H9 (cell line): Measurements from ENCODE around the gene ANKZF1. TPM values are rescaled to one million over a fixed set of nuclear protein-coding genes. Genes with fewer than 3 reads are reported as not detected.

ENCODE experiments used
- DNase-seq: peaks from one replicate; pipeline ENCODE4 v3.0.0-alpha.2; 2017
- H2AFZ ChIP-seq: one replicate; pipeline ENCODE4 v1.6.1; 2013; ENCODE audit warnings: mild to moderate bottlenecking, low read length, control low read depth, moderate library complexity
- H2AK5ac ChIP-seq: 2 replicates; pipeline ENCODE4 v1.6.1; 2013; ENCODE audit warnings: low read length, control low read depth, mixed read lengths; ENCODE audit not compliant: insufficient read length
- H2BK120ac ChIP-seq: one replicate; pipeline ENCODE4 v1.6.1; 2013; ENCODE audit warnings: low read depth, mild to moderate bottlenecking, low read length, control low read depth, inconsistent platforms; ENCODE audit not compliant: poor library complexity, severe bottlenecking
- H2BK12ac ChIP-seq: 2 replicates; pipeline ENCODE4 v1.6.1; 2013; ENCODE audit warnings: low read length, control low read depth, mixed read lengths, low read depth; ENCODE audit not compliant: insufficient read length
- H2BK15ac ChIP-seq: 2 replicates; pipeline ENCODE4 v1.6.1; 2013; ENCODE audit warnings: low read depth, low read length, control low read depth
- H2BK20ac ChIP-seq: one replicate; pipeline ENCODE4 v1.6.1; 2013; ENCODE audit warnings: low read depth, mild to moderate bottlenecking, low read length, control low read depth, inconsistent platforms; ENCODE audit not compliant: poor library complexity, severe bottlenecking
- H2BK5ac ChIP-seq: 2 replicates; pipeline ENCODE4 v1.6.1; 2013; ENCODE audit warnings: low read length, control low read depth, mixed read lengths; ENCODE audit not compliant: insufficient read length
- H3K14ac ChIP-seq: 2 replicates; pipeline ENCODE4 v1.6.1; 2013; ENCODE audit warnings: low read length, control low read depth; ENCODE audit not compliant: insufficient read depth
- H3K18ac ChIP-seq: 2 replicates; pipeline ENCODE4 v1.6.1; 2013; ENCODE audit warnings: low read depth, mild to moderate bottlenecking, mixed read lengths, low read length, control low read depth; ENCODE audit not compliant: insufficient read length
- H3K23ac ChIP-seq: 2 replicates; pipeline ENCODE4 v1.6.1; 2013; ENCODE audit warnings: low read length, control low read depth, mixed read lengths, low read depth; ENCODE audit not compliant: insufficient read length
- H3K23me2 ChIP-seq: 2 replicates; pipeline ENCODE4 v1.6.1; 2013; ENCODE audit warnings: low read depth, mild to moderate bottlenecking, mixed read lengths, low read length, control low read depth; ENCODE audit not compliant: insufficient read length, poor library complexity, severe bottlenecking
- H3K27ac ChIP-seq: 2 replicates; pipeline ENCODE4 v1.5.1; 2013; ENCODE audit warnings: low read length, control low read depth, mixed read lengths, low read depth; ENCODE audit not compliant: insufficient read length
- H3K27me3 ChIP-seq: 2 replicates; pipeline ENCODE4 v1.6.1; 2013; ENCODE audit warnings: low read length, control low read depth, inconsistent platforms; ENCODE audit not compliant: insufficient read depth
- H3K4ac ChIP-seq: 2 replicates; pipeline ENCODE4 v1.6.1; 2013; ENCODE audit warnings: low read depth, mild to moderate bottlenecking, control low read depth, inconsistent platforms, low read length, moderate library complexity
- H3K4me1 ChIP-seq: 2 replicates; pipeline ENCODE4 v1.6.1; 2013; ENCODE audit warnings: low read length, control low read depth, inconsistent platforms; ENCODE audit not compliant: insufficient read depth
- H3K4me2 ChIP-seq: 2 replicates; pipeline ENCODE4 v1.6.1; 2013; ENCODE audit warnings: low read length, control low read depth, mixed read lengths; ENCODE audit not compliant: insufficient read length, insufficient read depth
- H3K56ac ChIP-seq: 2 replicates; pipeline ENCODE4 v1.6.1; 2013; ENCODE audit warnings: low read depth, mild to moderate bottlenecking, mixed read lengths, low read length, control low read depth; ENCODE audit not compliant: insufficient read length
- H3K79me1 ChIP-seq: 2 replicates; pipeline ENCODE4 v1.6.1; 2013; ENCODE audit warnings: low read depth, mild to moderate bottlenecking, moderate library complexity, low read length, control low read depth, inconsistent platforms; ENCODE audit not compliant: insufficient read depth, poor library complexity, severe bottlenecking
- H3K79me2 ChIP-seq: 2 replicates; pipeline ENCODE4 v1.6.1; 2013; ENCODE audit warnings: low read length, control low read depth, inconsistent platforms; ENCODE audit not compliant: insufficient read depth
- H3K9ac ChIP-seq: 2 replicates; pipeline ENCODE4 v1.6.1; 2013; ENCODE audit warnings: low read length, control low read depth, mixed read lengths; ENCODE audit not compliant: insufficient read length; ENCODE audit errors: extremely low read depth
- H3K9me3 ChIP-seq: one replicate; pipeline ENCODE4 v1.6.1; 2013; ENCODE audit warnings: low read depth, low read length, inconsistent platforms; ENCODE audit not compliant: control insufficient read depth
- H3T11ph ChIP-seq: one replicate; pipeline ENCODE4 v1.6.1; 2013; ENCODE audit warnings: mild to moderate bottlenecking, low read length, control low read depth, inconsistent platforms
- H4K20me1 ChIP-seq: one replicate; pipeline ENCODE4 v1.6.1; 2013; ENCODE audit not compliant: control insufficient read depth, insufficient read length, insufficient read depth
- H4K5ac ChIP-seq: 2 replicates; pipeline ENCODE4 v1.6.1; 2013; ENCODE audit warnings: low read depth, mild to moderate bottlenecking, mixed read lengths, low read length, control low read depth; ENCODE audit not compliant: insufficient read length
- H4K8ac ChIP-seq: replicated peaks from 2 replicates; pipeline ENCODE4 v1.6.1; 2013; ENCODE audit warnings: low read length, control low read depth, mixed read lengths, low read depth; ENCODE audit not compliant: insufficient read length
- H4K91ac ChIP-seq: 2 replicates; pipeline ENCODE4 v1.6.1; 2013; ENCODE audit warnings: low read depth, mild to moderate bottlenecking, moderate library complexity, mixed read lengths, low read length, control low read depth; ENCODE audit not compliant: insufficient read length
- H3K27ac Mint-ChIP-seq, 3 experiments: 2 replicates in 2 of 3; 3 replicates in 1 of 3; pipeline ENCODE4 v1.8.0; 2020 to 2021; ENCODE audit warnings: mixed read lengths in 3 of 3, mild to moderate bottlenecking in 1 of 3, moderate library complexity in 1 of 3
- H3K27me3 Mint-ChIP-seq: 2 replicates; pipeline ENCODE4 v1.8.0; 2021; ENCODE audit warnings: low read depth, mild to moderate bottlenecking, moderate library complexity, mixed read lengths
- H3K36me3 Mint-ChIP-seq, 3 experiments: 2 replicates in 2 of 3; 3 replicates in 1 of 3; pipeline ENCODE4 v1.8.0; 2020 to 2021; ENCODE audit warnings: low read depth in 3 of 3, mixed read lengths in 3 of 3; ENCODE audit not compliant: insufficient read depth in 1 of 3
- H3K4me1 Mint-ChIP-seq, 2 experiments: 2 replicates each; pipeline ENCODE4 v1.8.0; 2020; ENCODE audit warnings: mixed read lengths in 2 of 2
- H3K4me3 Mint-ChIP-seq, 2 experiments: 2 replicates in 1 of 2; 3 replicates in 1 of 2; pipeline ENCODE4 v1.8.0; 2020 to 2021; ENCODE audit warnings: mild to moderate bottlenecking in 2 of 2, mixed read lengths in 2 of 2, moderate library complexity in 1 of 2
- H3K9me3 Mint-ChIP-seq, 2 experiments: 2 replicates in 1 of 2; 3 replicates in 1 of 2; pipeline ENCODE4 v1.8.0; 2020; ENCODE audit warnings: mild to moderate bottlenecking in 2 of 2, mixed read lengths in 2 of 2, moderate library complexity in 1 of 2
- CTCF ChIP-seq: fragments of 200-600 bp; sonication (generic); conservative IDR thresholded peaks from 3 replicates; pipeline ENCODE4 v1.8.0; 2021; ENCODE audit warnings: antibody characterized with exemption, mild to moderate bottlenecking
- WGBS: extraction: QIAGEN DNeasy Blood & Tissue Kit; methylation state at CpG from one replicate; pipeline ENCODE4 v1.1.7; 2013; ENCODE audit warnings: missing lambda C conversion rate, low lambda C conversion rate, mixed read lengths; ENCODE audit not compliant: insufficient read length; ENCODE audit errors: extremely low coverage; 5-methylcytosine and 5-hydroxymethylcytosine counted together
- total RNA-seq: library from RNA; stranded (reverse); gene quantifications from 2 replicates; pipeline ENCODE4 v1.2.1, GENCODE V29; 2021

The ANKZF1 gene
- total RNA-seq, 1 experiment from 2014 or later, result 55.4 TPM

GRCh38 chr2:219184121-219184520 lies 45.5 kb upstream of the ANKZF1 start:
- no peak for TF ChIP-seq CTCF
- Mint-ChIP-seq H3K4me3 (no peak overlapping the region), H3K27ac (no peak overlapping the region), H3K4me1 (peaks cover 2 to 3% of the 10 kb centered on the region in 2 experiments), H3K9me3 (no peaks in the 10 kb centered on the region; a peak in 1 of 5 replicates), H3K36me3 (peaks cover 16 to 45% (median 33%) of the 10 kb centered on the region in 3 experiments), H3K27me3 (no peaks in the 10 kb centered on the region)
- no peaks in the 10 kb centered on the region for H3K23me2 ChIP-seq
- H3K27me3 ChIP-seq, result no peaks in the 10 kb centered on the region
- H2BK5ac ChIP-seq, result no peak overlapping the region
- DNase-seq, result no peak
- no peak overlapping the region for H2BK20ac ChIP-seq
- no peak overlapping the region for H3K23ac ChIP-seq
- H4K20me1 ChIP-seq, result no peaks in the 10 kb centered on the region
- no peaks in the 10 kb centered on the region for H3K9me3 ChIP-seq
- H2AK5ac ChIP-seq, result no peak overlapping the region
- no peak overlapping the region for H3K4me2 ChIP-seq
- H3K79me2 ChIP-seq, result no peaks in the 10 kb centered on the region
- no peak overlapping the region for H2BK15ac ChIP-seq
- no peak overlapping the region for H3K18ac ChIP-seq
- H3K9ac ChIP-seq, result no peak overlapping the region
- H2BK120ac ChIP-seq, result no peak overlapping the region
- no peak overlapping the region for H3T11ph ChIP-seq
- peaks cover 3% of the 10 kb centered on the region for H3K79me1 ChIP-seq
- no peak overlapping the region for H2BK12ac ChIP-seq
- WGBS, result no CpG with 5 or more reads among the region's 2 CpGs
- no peak overlapping the region for H3K14ac ChIP-seq
- no peaks in the 10 kb centered on the region for H3K4me1 ChIP-seq
- H3K56ac ChIP-seq, result no peak overlapping the region
- H3K27ac ChIP-seq, result no peak overlapping the region
- no peak overlapping the region for H3K4ac ChIP-seq
- no peak overlapping the region for H4K8ac ChIP-seq
- H2AFZ ChIP-seq, result no peak overlapping the region
- no peak overlapping the region for H4K5ac ChIP-seq
- no peak overlapping the region for H4K91ac ChIP-seq
